Measurements from ENCODE around the gene SCYGR7.

Gene SCYGR7

GRCh38 chr2:227728035-227728434, at the start of gene SCYGR7:
Gene SCYGR7 (plus strand): TSS chr2:227728335. CDS start chr2:227728335, 0 bp downstream.
- in situ Hi-C loops (cut with MboI; ENCODE audit: low sequenced_read_pairs), result no loop called here

GRCh38 chr2:227684258-227684657, 43.9 kb upstream of the SCYGR7 start:
- no peak for DNase-seq (ENCODE audit: low spot score in 2 of 2)
- no peak overlapping the region for H3K4me3 ChIP-seq
- H3K36me3 ChIP-seq (replicated peaks), result no peaks in the 10 kb centered on the region
- H3K4me1 ChIP-seq, result no peaks in the 10 kb centered on the region
- H3K9me3 ChIP-seq, result no peaks in the 10 kb centered on the region
- in situ Hi-C loops (cut with MboI; ENCODE audit: low sequenced_read_pairs), result no loop called here
- no peaks in the 10 kb centered on the region for H3K27me3 ChIP-seq (ENCODE audit: low read depth)

More at GRCh38 chr2:227728035-227728434, at the start of gene SCYGR7:
- no peak within 1 kb of the TSS for H3K4me3 ChIP-seq
- H3K36me3 ChIP-seq (replicated peaks), result no peaks in the 10 kb centered on the region
- H3K27me3 ChIP-seq (ENCODE audit: low read depth), result no peaks in the 10 kb centered on the region
- DNase-seq (ENCODE audit: low spot score in 2 of 2), result no peak
- H3K9me3 ChIP-seq, result no peaks in the 10 kb centered on the region
- H3K4me1 ChIP-seq, result no peaks in the 10 kb centered on the region

GRCh38 chr2:227687189-227687588, 40.9 kb upstream of the SCYGR7 start:
- Histone ChIP-seq H3K27me3 (ENCODE audit: low read depth) (0 out of 2 replicates have a peak, but pooled peaks cover 3% of the 10 kb centered on the region), H3K36me3 (replicated peaks) (no peaks in the 10 kb centered on the region), H3K4me3 (no peak overlapping the region), H3K4me1 (no peaks in the 10 kb centered on the region), H3K9me3 (no peaks in the 10 kb centered on the region)
- in situ Hi-C loops (cut with MboI; ENCODE audit: low sequenced_read_pairs), result no loop called here
- DNase-seq (ENCODE audit: low spot score in 2 of 2), result no peak

- in situ Hi-C loops (cut with MboI; ENCODE audit: low sequenced_read_pairs), result no loop called here
- Histone ChIP-seq H3K9me3 (no peaks in the 10 kb centered on the region), H3K27me3 (ENCODE audit: low read depth) (peaks cover 2% of the 10 kb centered on the region; the same call in 1 of the 2 replicates), H3K4me3 (no peak overlapping the region), H3K36me3 (replicated peaks) (no peaks in the 10 kb centered on the region), H3K4me1 (no peaks in the 10 kb centered on the region)
- no peak for DNase-seq (ENCODE audit: low spot score in 2 of 2)
Observed at GRCh38 chr2:227696990-227697679, 31.0 kb upstream of the SCYGR7 start.

- Histone ChIP-seq H3K4me1 (no peaks in the 10 kb centered on the region), H3K4me3 (no peak overlapping the region), H3K27me3 (ENCODE audit: low read depth) (peaks cover 2% of the 10 kb centered on the region; the same call in 1 of the 2 replicates), H3K36me3 (replicated peaks) (no peaks in the 10 kb centered on the region), H3K9me3 (no peaks in the 10 kb centered on the region)
- in situ Hi-C loops (cut with MboI; ENCODE audit: low sequenced_read_pairs), result no loop called here
- DNase-seq (ENCODE audit: low spot score in 2 of 2), result no peak
Observed at GRCh38 chr2:227701556-227701955, 26.6 kb upstream of the SCYGR7 start.

GRCh38 chr2:227703280-227703732, 24.8 kb upstream of the SCYGR7 start:
- no peaks in the 10 kb centered on the region for H3K4me1 ChIP-seq
- no peaks in the 10 kb centered on the region for H3K9me3 ChIP-seq
- in situ Hi-C loops (cut with MboI; ENCODE audit: low sequenced_read_pairs), result no loop called here
- H3K4me3 ChIP-seq, result no peak overlapping the region
- H3K27me3 ChIP-seq (ENCODE audit: low read depth), result peaks cover 2% of the 10 kb centered on the region; the same call in 1 of the 2 replicates
- no peaks in the 10 kb centered on the region for H3K36me3 ChIP-seq (replicated peaks)
- DNase-seq (ENCODE audit: low spot score in 2 of 2), result no peak

GRCh38 chr2:227703961-227704360, 24.2 kb upstream of the SCYGR7 start:
- peaks cover 2% of the 10 kb centered on the region; the same call in 1 of the 2 replicates for H3K27me3 ChIP-seq (ENCODE audit: low read depth)
- no peaks in the 10 kb centered on the region for H3K36me3 ChIP-seq (replicated peaks)
- no peaks in the 10 kb centered on the region for H3K4me1 ChIP-seq
- DNase-seq (ENCODE audit: low spot score in 2 of 2), result no peak
- no peak overlapping the region for H3K4me3 ChIP-seq
- in situ Hi-C loops (cut with MboI; ENCODE audit: low sequenced_read_pairs), result no loop called here
- no peaks in the 10 kb centered on the region for H3K9me3 ChIP-seq

GRCh38 chr2:227706859-227707258, 21.3 kb upstream of the SCYGR7 start:
- H3K9me3 ChIP-seq, result no peaks in the 10 kb centered on the region
- H3K4me3 ChIP-seq, result no peak overlapping the region
- no peak for DNase-seq (ENCODE audit: low spot score in 2 of 2)
- H3K4me1 ChIP-seq, result no peaks in the 10 kb centered on the region
- no peaks in the 10 kb centered on the region for H3K36me3 ChIP-seq (replicated peaks)
- peaks cover under 1% of the 10 kb centered on the region; the same call in 1 of the 2 replicates for H3K27me3 ChIP-seq (ENCODE audit: low read depth)
- in situ Hi-C loops (cut with MboI; ENCODE audit: low sequenced_read_pairs), result no loop called here

GRCh38 chr2:227707390-227707789, 20.7 kb upstream of the SCYGR7 start:
- Histone ChIP-seq H3K36me3 (replicated peaks) (no peaks in the 10 kb centered on the region), H3K9me3 (no peaks in the 10 kb centered on the region), H3K4me1 (no peaks in the 10 kb centered on the region), H3K4me3 (no peak overlapping the region), H3K27me3 (ENCODE audit: low read depth) (no peaks in the 10 kb centered on the region)
- DNase-seq (ENCODE audit: low spot score in 2 of 2), result no peak
- in situ Hi-C loops (cut with MboI; ENCODE audit: low sequenced_read_pairs), result no loop called here

GRCh38 chr2:227710986-227711385, 17.1 kb upstream of the SCYGR7 start:
- DNase-seq (ENCODE audit: low spot score in 2 of 2), result no peak
- Histone ChIP-seq H3K36me3 (replicated peaks) (no peaks in the 10 kb centered on the region), H3K4me3 (no peak overlapping the region), H3K4me1 (peaks cover 8% of the 10 kb centered on the region; the same call in 1 of the 2 replicates), H3K9me3 (no peaks in the 10 kb centered on the region), H3K27me3 (ENCODE audit: low read depth) (no peaks in the 10 kb centered on the region)
- in situ Hi-C loops (cut with MboI; ENCODE audit: low sequenced_read_pairs), result no loop called here

GRCh38 chr2:227713291-227713690, 14.8 kb upstream of the SCYGR7 start:
- Histone ChIP-seq H3K36me3 (replicated peaks) (no peaks in the 10 kb centered on the region), H3K27me3 (ENCODE audit: low read depth) (no peaks in the 10 kb centered on the region), H3K9me3 (no peaks in the 10 kb centered on the region), H3K4me1 (peaks cover 10% of the 10 kb centered on the region; the same call in 1 of the 2 replicates), H3K4me3 (no peak overlapping the region)
- in situ Hi-C loops (cut with MboI; ENCODE audit: low sequenced_read_pairs), result no loop called here
- DNase-seq (ENCODE audit: low spot score in 2 of 2), result no peak

- H3K36me3 ChIP-seq (replicated peaks), result no peaks in the 10 kb centered on the region
Observed at GRCh38 chr2:227716501-227716900, 11.6 kb upstream of the SCYGR7 start.

GRCh38 chr2:227717687-227718567, 10.2 kb upstream of the SCYGR7 start, which contains the start of gene SLC19A3:
Gene SLC19A3 (minus strand): TSS chr2:227718028. CDS start chr2:227702318, 15,710 bp downstream.
- in situ Hi-C loops (cut with MboI; ENCODE audit: low sequenced_read_pairs), result no loop called here
- DNase-seq (ENCODE audit: low spot score in 2 of 2), result peak; percentile 21 to 76
- Histone ChIP-seq H3K4me1 (peaks cover 10% of the 10 kb centered on the region; the same call in 1 of the 2 replicates), H3K4me3 (peak within 1 kb of the TSS; percentile 7; the same call in 1 of the 2 replicates), H3K36me3 (replicated peaks) (no peaks in the 10 kb centered on the region), H3K27me3 (ENCODE audit: low read depth) (no peaks in the 10 kb centered on the region), H3K9me3 (no peaks in the 10 kb centered on the region)

More at GRCh38 chr2:227716501-227716900, 11.6 kb upstream of the SCYGR7 start:
- in situ Hi-C loops (cut with MboI; ENCODE audit: low sequenced_read_pairs), result no loop called here
- Histone ChIP-seq H3K4me1 (peaks cover 10% of the 10 kb centered on the region; the same call in 1 of the 2 replicates), H3K4me3 (no peak overlapping the region), H3K9me3 (no peaks in the 10 kb centered on the region), H3K27me3 (ENCODE audit: low read depth) (no peaks in the 10 kb centered on the region)
- no peak for DNase-seq (ENCODE audit: low spot score in 2 of 2)

Data from HAP-1 (cell line).